GM18505 (cell line): ENCODE measurements around the gene MYO15A.

Experiments used
- ATAC-seq: cut with Tn5 transposase; IDR thresholded peaks from one replicate; pipeline ENCODE4 v1.9.1; 2021; ENCODE audit not compliant: unreplicated experiment
- POLR2A ChIP-seq: IDR thresholded peaks from 4 replicates; pipeline ENCODE4 v1.6.1; 2011; ENCODE audit warnings: borderline replicate concordance; ENCODE audit not compliant: insufficient read depth, insufficient read length; ENCODE audit errors: extremely low read depth

Gene MYO15A

DNA sequence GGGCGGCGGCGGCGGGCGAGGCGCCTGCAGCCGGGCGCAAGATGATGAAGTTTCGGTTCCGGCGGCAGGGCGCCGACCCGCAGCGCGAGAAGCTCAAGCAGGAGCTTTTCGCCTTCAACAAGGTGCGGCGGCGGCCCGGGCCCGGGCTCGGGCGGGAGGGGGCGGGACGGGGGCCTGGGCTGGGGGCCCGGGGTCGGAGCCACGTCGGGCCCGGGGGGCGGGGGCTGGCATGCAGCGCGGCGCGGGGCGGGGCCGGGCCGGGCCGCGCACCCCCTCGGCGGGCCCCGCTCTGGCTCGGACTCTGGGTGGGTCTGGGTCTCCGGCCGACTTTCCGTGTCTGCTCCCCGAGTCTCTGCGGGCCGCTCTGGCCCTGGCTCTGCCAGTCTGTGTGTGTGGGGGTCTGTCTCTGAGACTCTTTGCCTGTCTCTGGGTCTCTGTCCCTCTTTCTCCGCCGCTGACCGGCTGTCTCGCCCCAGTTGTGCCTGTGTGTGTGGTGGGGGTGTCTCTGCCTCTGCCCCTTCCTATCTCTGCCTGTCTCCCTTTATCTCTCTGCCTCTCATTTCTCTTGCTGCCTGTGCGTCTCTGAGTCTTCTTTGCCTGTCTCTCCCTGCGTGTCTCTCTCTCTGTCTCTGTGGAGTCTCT is 117.2 kb downstream of the MYO15A start:
- no peak for TF ChIP-seq POLR2A
- ATAC-seq, result peak; percentile 16

- no peak for TF ChIP-seq POLR2A
- no peak for ATAC-seq
Observed at GRCh38 chr17:18226284-18226945, 117.9 kb downstream of the MYO15A start.

- no peak for ATAC-seq
- no peak for TF ChIP-seq POLR2A
Observed at GRCh38 chr17:18227635-18228034, 119.1 kb downstream of the MYO15A start.

DNA sequence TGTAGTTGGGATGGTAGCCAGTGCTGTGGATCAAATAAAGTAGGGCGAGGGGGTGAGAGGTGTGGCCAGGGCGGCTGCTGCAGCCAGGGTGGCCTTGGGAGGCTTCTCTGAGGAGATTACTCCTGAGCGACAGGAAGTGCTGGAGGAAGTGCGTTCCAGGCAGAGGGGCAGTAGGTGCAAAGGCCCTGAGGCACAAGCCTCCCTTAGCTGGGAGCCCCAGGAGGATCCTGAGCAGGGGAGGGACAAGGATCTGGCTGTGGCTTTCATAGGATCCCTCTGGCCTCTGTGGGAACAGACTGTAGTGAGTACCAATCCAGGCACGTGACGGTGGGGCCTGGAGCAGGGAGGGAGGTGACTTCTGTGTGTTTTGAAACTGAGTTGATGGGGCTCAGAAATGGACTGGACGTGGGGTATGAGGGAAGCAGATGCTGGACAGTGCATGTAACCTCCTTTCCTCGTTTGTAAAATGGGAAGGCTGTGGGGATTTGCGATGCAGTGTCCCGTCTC is 119.7 kb downstream of the MYO15A start:
- no peak for ATAC-seq
- no peak for TF ChIP-seq POLR2A

- no peak for ATAC-seq
- TF ChIP-seq POLR2A, result no peak
Observed at GRCh38 chr17:18229254-18229653, 120.7 kb downstream of the MYO15A start.
